ACC112 (cell line): ENCODE data around the gene C9orf72.
A peak's percentile ranks its signal among the peaks of the same experiment; 100 is the strongest.

ENCODE experiments used
- H2AFZ ChIP-seq: fragments of 200-600 bp; sonication (generic); one replicate; pipeline ENCODE4 v1.6.0; 2017; ENCODE audit warnings: antibody characterized with exemption, low read length; ENCODE audit not compliant: unreplicated experiment
- H3K27ac ChIP-seq: fragments of 200-600 bp; sonication (generic); 2 replicates; pipeline ENCODE4 v1.5.1; 2014; ENCODE audit warnings: low read depth, mild to moderate bottlenecking, antibody characterized with exemption, low read length, moderate library complexity
- H3K27me3 ChIP-seq: fragments of 200-600 bp; sonication (generic); 2 replicates; pipeline ENCODE4 v1.6.1; 2014; ENCODE audit warnings: mild to moderate bottlenecking, antibody characterized with exemption, low read length, moderate library complexity, mixed read lengths; ENCODE audit not compliant: insufficient read depth
- H3K36me3 ChIP-seq: fragments of 200-600 bp; sonication (generic); 2 replicates; pipeline ENCODE4 v1.6.1; 2016; ENCODE audit warnings: mild to moderate bottlenecking, antibody characterized with exemption, low read length, moderate library complexity, mixed read lengths; ENCODE audit not compliant: insufficient read depth
- H3K4me1 ChIP-seq: fragments of 200-600 bp; sonication (generic); one replicate; pipeline ENCODE4 v1.6.1; 2016; ENCODE audit warnings: low read length, mixed read lengths; ENCODE audit not compliant: insufficient read depth, unreplicated experiment, control insufficient read depth
- H3K4me3 ChIP-seq: fragments of 200-600 bp; sonication (generic); 2 replicates; pipeline ENCODE4 v1.5.1; 2014; ENCODE audit warnings: mild to moderate bottlenecking, low read depth, low read length
- H3K79me2 ChIP-seq: fragments of 200-600 bp; sonication (generic); one replicate; pipeline ENCODE4 v1.6.0; 2016; ENCODE audit warnings: low read length; ENCODE audit not compliant: control insufficient read depth, unreplicated experiment, insufficient read depth

Gene C9orf72

GRCh38 chr9:27539479-27540441 lies 33.5 kb downstream of the C9orf72 start:
- peak overlapping the region; percentile 58 for H3K4me3 ChIP-seq
- no peaks in the 10 kb centered on the region for H3K36me3 ChIP-seq
- peaks cover 34% of the 10 kb centered on the region for H3K4me1 ChIP-seq
- no peaks in the 10 kb centered on the region for H3K27me3 ChIP-seq
- no peaks in the 10 kb centered on the region for H3K79me2 ChIP-seq
- peak overlapping the region; percentile 40 for H2AFZ ChIP-seq
- peak overlapping the region; percentile 89 for H3K27ac ChIP-seq

DNA sequence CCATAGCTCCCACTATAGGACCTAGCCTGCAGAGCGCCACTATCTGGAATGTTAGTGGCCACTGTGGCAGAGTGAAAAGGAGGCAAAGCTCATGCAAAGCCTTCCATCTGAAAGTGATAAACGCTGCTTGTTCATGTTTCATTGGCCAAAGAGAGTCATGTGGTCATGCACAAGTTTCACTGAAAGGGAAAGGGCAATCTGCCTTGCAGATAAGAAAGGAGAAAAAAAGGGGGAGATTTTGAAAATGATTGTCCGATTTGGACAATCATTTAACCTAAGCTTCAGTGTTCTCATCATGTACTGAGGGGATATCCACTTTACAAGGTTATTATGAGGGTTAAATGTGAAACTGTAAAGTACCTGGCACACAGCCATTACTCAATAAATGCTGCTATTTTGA lies 34.6 kb downstream of the C9orf72 start:
- Histone ChIP-seq H2AFZ (no peak overlapping the region), H3K27me3 (no peaks in the 10 kb centered on the region), H3K4me3 (no peak overlapping the region), H3K36me3 (no peaks in the 10 kb centered on the region), H3K4me1 (peaks cover 34% of the 10 kb centered on the region), H3K27ac (peak overlapping the region; percentile 89; the same call in 1 of the 2 replicates), H3K79me2 (no peaks in the 10 kb centered on the region)

GRCh38 chr9:27537756-27538155 lies 35.5 kb downstream of the C9orf72 start:
- Histone ChIP-seq H3K4me1 (peaks cover 34% of the 10 kb centered on the region), H2AFZ (no peak overlapping the region), H3K4me3 (no peak overlapping the region), H3K27me3 (no peaks in the 10 kb centered on the region), H3K27ac (no peak overlapping the region), H3K36me3 (no peaks in the 10 kb centered on the region), H3K79me2 (no peaks in the 10 kb centered on the region)

DNA sequence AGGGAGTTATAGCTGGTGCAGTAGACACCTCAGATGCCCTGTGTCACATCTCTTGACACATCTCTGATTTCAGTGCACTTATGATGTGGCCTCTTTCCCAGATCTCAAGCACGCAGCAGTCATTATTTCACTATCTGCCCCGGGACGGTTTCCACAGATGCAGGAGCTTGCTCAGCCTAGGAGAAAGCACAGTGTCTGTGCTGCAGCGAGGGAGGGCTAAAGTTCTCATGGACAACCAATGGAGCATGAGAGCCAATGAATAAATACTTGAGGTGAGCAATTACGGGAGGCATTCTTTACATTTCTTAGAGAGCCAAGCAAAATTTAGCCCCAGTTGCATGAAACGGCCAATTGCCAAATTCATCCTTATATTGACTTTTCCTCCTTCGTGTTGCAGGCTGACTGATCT lies 36.2 kb downstream of the C9orf72 start:
- H3K36me3 ChIP-seq = no peaks in the 10 kb centered on the region
- no peaks in the 10 kb centered on the region for H3K79me2 ChIP-seq
- H3K4me3 ChIP-seq = no peak overlapping the region
- no peak overlapping the region for H3K27ac ChIP-seq
- H3K27me3 ChIP-seq = no peaks in the 10 kb centered on the region
- no peak overlapping the region for H2AFZ ChIP-seq
- peaks cover 27% of the 10 kb centered on the region for H3K4me1 ChIP-seq

- Histone ChIP-seq H3K4me1 (peaks cover 25% of the 10 kb centered on the region), H2AFZ (no peak overlapping the region), H3K27ac (no peak overlapping the region), H3K4me3 (no peak overlapping the region), H3K27me3 (peaks cover 4% of the 10 kb centered on the region; the same call in 1 of the 2 replicates), H3K36me3 (no peaks in the 10 kb centered on the region), H3K79me2 (no peaks in the 10 kb centered on the region)
Measured at GRCh38 chr9:27536168-27536567, 37.1 kb downstream of the C9orf72 start.

- Histone ChIP-seq H3K27me3 (peaks cover 9% of the 10 kb centered on the region), H3K36me3 (no peaks in the 10 kb centered on the region), H3K4me3 (no peak overlapping the region), H2AFZ (no peak overlapping the region), H3K4me1 (peaks cover 21% of the 10 kb centered on the region), H3K79me2 (no peaks in the 10 kb centered on the region), H3K27ac (no peak overlapping the region)
Measured at GRCh38 chr9:27535701-27536118, 37.6 kb downstream of the C9orf72 start.

DNA sequence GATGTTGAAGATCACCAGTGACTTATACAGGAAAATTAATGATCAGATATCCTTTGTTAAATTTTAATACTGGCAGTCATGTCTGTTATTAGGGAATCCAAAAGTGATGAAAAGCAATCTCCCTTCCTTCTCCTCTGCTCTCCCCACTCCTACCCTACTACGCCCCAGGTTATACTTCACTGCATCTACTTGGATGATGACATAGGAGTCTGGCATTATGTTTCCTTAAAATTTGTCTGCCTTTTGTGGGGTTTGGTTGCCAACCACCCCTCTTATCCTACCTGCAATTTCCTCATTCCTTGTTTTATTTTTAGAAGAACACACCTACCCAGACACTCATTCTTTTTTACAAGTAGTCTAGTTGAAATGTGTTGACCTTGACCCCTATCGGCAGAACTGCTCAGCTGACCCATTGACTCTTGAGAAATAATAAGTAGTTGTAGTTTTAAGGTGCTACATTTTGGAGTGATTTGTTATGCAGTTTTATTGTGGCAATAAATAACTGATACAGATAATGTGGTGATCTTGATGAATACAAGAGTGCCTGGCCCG lies 38.5 kb downstream of the C9orf72 start:
- peaks cover 11% of the 10 kb centered on the region for H3K27me3 ChIP-seq
- H3K27ac ChIP-seq = no peak overlapping the region
- peaks cover 13% of the 10 kb centered on the region for H3K4me1 ChIP-seq
- H2AFZ ChIP-seq = no peak overlapping the region
- no peaks in the 10 kb centered on the region for H3K36me3 ChIP-seq
- no peaks in the 10 kb centered on the region for H3K79me2 ChIP-seq
- no peak overlapping the region for H3K4me3 ChIP-seq

DNA sequence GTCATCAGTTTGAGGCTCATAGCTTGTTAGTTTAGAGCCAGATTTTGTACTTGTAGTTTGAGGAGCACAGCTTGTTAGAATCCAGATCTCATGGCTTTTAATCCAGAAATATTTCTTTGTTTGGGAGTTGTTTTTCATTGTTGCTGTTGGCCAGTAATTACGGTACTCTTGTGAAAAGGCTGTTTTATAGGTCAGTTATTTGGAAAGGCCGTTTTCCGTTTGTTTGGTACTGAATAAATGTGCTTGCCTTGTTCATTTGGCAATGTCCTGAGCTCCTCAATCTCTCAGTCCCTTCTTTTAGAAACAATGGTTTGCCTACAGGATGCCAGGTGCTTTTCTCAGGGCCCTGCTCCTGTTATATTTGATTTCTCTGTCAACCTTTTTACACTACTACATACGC lies 39.1 kb downstream of the C9orf72 start:
- H3K27me3 ChIP-seq = peaks cover 11% of the 10 kb centered on the region
- H2AFZ ChIP-seq = no peak overlapping the region
- no peaks in the 10 kb centered on the region for H3K36me3 ChIP-seq
- no peak overlapping the region for H3K4me3 ChIP-seq
- H3K4me1 ChIP-seq = peaks cover 6% of the 10 kb centered on the region
- H3K79me2 ChIP-seq = no peaks in the 10 kb centered on the region
- H3K27ac ChIP-seq = no peak overlapping the region

DNA sequence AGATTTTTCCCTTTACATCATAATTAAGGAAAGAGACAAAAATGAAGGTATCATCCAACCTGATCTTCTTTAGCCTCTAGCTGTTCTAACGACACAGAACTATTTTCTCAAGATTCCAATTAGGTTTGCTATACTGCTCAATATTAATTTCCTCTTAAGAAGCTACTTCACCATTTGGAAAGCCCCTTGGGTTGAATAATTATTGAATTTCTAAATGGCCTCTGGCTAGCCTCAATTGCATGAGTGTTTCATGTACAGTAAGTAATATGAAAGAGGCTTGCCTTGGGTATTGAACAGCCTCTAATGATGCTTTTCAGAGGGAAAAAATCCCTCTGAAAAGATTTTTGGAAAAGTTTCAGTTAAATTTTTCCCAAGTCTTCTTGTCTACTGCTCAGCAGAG lies 40.0 kb downstream of the C9orf72 start:
- H3K4me1 ChIP-seq = no peaks in the 10 kb centered on the region
- peaks cover 11% of the 10 kb centered on the region for H3K27me3 ChIP-seq
- H3K4me3 ChIP-seq = no peak overlapping the region
- H3K79me2 ChIP-seq = no peaks in the 10 kb centered on the region
- no peak overlapping the region for H3K27ac ChIP-seq
- H2AFZ ChIP-seq = no peak overlapping the region
- H3K36me3 ChIP-seq = no peaks in the 10 kb centered on the region

GRCh38 chr9:27532046-27532445 lies 41.2 kb downstream of the C9orf72 start:
- H2AFZ ChIP-seq = no peak overlapping the region
- H3K79me2 ChIP-seq = no peaks in the 10 kb centered on the region
- peaks cover 11% of the 10 kb centered on the region for H3K27me3 ChIP-seq
- H3K4me3 ChIP-seq = no peak overlapping the region
- no peak overlapping the region for H3K27ac ChIP-seq
- no peaks in the 10 kb centered on the region for H3K4me1 ChIP-seq
- no peaks in the 10 kb centered on the region for H3K36me3 ChIP-seq
